Esophagus muscularis mucosa (tissue), 4 donors: ENCODE measurements around the gene ARHGAP15. TPM values are rescaled to one million over a fixed set of nuclear protein-coding genes. Genes with fewer than 3 reads are reported as not detected.
"Not testable (repeated sequence)": the region's sequence is repeated elsewhere in the genome, so short reads cannot be mapped to it uniquely, and the experiment has no call there.

ENCODE experiments used
- DNase-seq: peaks from one replicate; pipeline ENCODE4 v3.0.0-alpha.2; 2017; ENCODE audit errors: extremely low spot score
- H3K27ac ChIP-seq, 4 donors: fragments of 200-600 bp; sonication (generic); replicated peaks in 1 of 4; 1 replicate in 3 of 4; 2 replicates in 1 of 4; pipeline ENCODE4 v1.5.1; 2016 to 2019; ENCODE audit warnings: mild to moderate bottlenecking in 1 of 4
- H3K27me3 ChIP-seq, 4 donors: fragments of 200-600 bp; sonication (generic); one replicate each; pipeline versions ENCODE4 v1.5.1 to v1.6.0; 2016 to 2019
- H3K36me3 ChIP-seq, 4 donors: fragments of 200-600 bp; sonication (generic); one replicate each; pipeline ENCODE4 v1.5.1; 2016 to 2019
- H3K4me1 ChIP-seq, 4 donors: fragments of 200-600 bp; sonication (generic); one replicate each; pipeline ENCODE4 v1.5.1; 2016 to 2019
- H3K4me3 ChIP-seq, 4 donors: fragments of 200-600 bp; sonication (generic); 1 replicate in 2 of 4; 2 replicates in 2 of 4; pipeline ENCODE4 v1.5.1; 2016 to 2019; ENCODE audit warnings: mild to moderate bottlenecking in 4 of 4, moderate library complexity in 1 of 4
- H3K9me3 ChIP-seq, 4 donors: fragments of 200-600 bp; sonication (generic); 1 replicate in 3 of 4; 2 replicates in 1 of 4; pipeline ENCODE4 v1.5.1; 2016 to 2019
- EP300 ChIP-seq: sonication (generic); formaldehyde crosslinking; IDR thresholded peaks from one replicate; pipeline ENCODE4 v1.6.1; 2017; ENCODE audit warnings: antibody characterized with exemption
- POLR2A ChIP-seq: fragments of 450-650 bp; IDR thresholded peaks from one replicate; pipeline ENCODE4 v1.6.1; 2017; ENCODE audit warnings: antibody characterized with exemption, moderate library complexity, mild to moderate bottlenecking, low read depth
- POLR2AphosphoS5 ChIP-seq, 2 donors: sonication (generic); formaldehyde crosslinking; IDR thresholded peaks; one replicate each; pipeline ENCODE4 v1.6.1; 2017; ENCODE audit warnings: antibody characterized with exemption in 2 of 2
- WGBS: methylation state at CpG from one replicate; pipeline ENCODE4 v1.1.5; 2018; 5-methylcytosine and 5-hydroxymethylcytosine counted together
- intact Hi-C: fragments of 100-400 bp; cut with DNase I; formaldehyde crosslinking; loops from one replicate; pipeline ENCODE4 v1.15.1; 2023
- total RNA-seq, 4 donors: library from RNA; depleted of rRNA; stranded (reverse); fragments of >200 nt; gene quantifications; one replicate each; pipeline versions ENCODE4 v1.1.0 to v1.2.1, GENCODE V29; 2016
- TF ChIP-seq, protein P1 (sequence below), 3 experiments: fragments of 200-600 bp in 2 of 3; fragments of 450-650 bp in 1 of 3; sonication (generic) in 2 of 3; IDR thresholded peaks; one replicate each; pipeline ENCODE4 v1.5.1; 2017 to 2019; ENCODE audit warnings: antibody characterized with exemption in 3 of 3, mild to moderate bottlenecking in 2 of 3, moderate library complexity in 1 of 3

The ARHGAP15 gene
- total RNA-seq, 4 donors from 2014 or later = 5.4 to 13.3 (median 7.1) TPM

DNA sequence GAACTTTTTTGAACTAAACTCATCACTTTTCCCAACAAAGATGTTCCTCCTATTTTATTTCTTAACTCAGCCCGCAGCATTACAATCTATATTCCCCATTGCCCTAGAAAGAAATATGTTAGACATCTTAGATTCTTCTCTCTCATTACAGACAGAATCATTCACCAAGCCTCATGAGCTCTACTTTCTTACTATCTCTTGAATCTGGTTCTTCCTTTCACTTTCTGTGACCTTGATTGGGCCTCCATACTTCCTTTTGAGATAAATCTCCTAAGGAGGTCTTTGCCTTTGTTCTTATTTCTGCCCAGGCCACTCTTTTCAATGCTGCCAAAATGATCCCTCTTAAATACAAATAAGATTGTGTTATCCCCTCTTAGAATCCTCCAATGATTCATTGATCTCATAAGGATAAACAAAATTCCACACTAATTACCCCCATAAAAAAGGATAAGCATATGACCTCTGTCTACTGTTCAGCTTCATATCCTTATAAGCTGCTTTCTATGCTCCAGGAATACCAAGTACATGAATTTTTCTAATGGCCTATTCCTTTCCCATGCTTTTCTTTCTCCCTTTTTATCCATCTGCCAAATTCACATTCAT, 400.0 kb downstream of the ARHGAP15 start:
- no peaks in the 10 kb centered on the region for H3K27me3 ChIP-seq
- no peaks in the 10 kb centered on the region for H3K9me3 ChIP-seq
- TF ChIP-seq, protein P1, sequence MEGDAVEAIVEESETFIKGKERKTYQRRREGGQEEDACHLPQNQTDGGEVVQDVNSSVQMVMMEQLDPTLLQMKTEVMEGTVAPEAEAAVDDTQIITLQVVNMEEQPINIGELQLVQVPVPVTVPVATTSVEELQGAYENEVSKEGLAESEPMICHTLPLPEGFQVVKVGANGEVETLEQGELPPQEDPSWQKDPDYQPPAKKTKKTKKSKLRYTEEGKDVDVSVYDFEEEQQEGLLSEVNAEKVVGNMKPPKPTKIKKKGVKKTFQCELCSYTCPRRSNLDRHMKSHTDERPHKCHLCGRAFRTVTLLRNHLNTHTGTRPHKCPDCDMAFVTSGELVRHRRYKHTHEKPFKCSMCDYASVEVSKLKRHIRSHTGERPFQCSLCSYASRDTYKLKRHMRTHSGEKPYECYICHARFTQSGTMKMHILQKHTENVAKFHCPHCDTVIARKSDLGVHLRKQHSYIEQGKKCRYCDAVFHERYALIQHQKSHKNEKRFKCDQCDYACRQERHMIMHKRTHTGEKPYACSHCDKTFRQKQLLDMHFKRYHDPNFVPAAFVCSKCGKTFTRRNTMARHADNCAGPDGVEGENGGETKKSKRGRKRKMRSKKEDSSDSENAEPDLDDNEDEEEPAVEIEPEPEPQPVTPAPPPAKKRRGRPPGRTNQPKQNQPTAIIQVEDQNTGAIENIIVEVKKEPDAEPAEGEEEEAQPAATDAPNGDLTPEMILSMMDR (IDR thresholded peaks at IDR 0.05) = no peak
- no peak for TF ChIP-seq POLR2A
- no peak for TF ChIP-seq EP300
- TF ChIP-seq POLR2AphosphoS5 (IDR thresholded peaks at IDR 0.05) = no peak
- intact Hi-C loops = no loop called here
- H3K36me3 ChIP-seq = no peaks in the 10 kb centered on the region
- no peak for DNase-seq
- H3K27ac ChIP-seq = no peak overlapping the region
- H3K4me3 ChIP-seq = no peak overlapping the region
- 100% methylated on average over 1 of the region's 1 CpG for whole genome bisulfite sequencing
- peaks cover 2 to 22% (median 15%) of the 10 kb centered on the region in 4 donors for H3K4me1 ChIP-seq

DNA sequence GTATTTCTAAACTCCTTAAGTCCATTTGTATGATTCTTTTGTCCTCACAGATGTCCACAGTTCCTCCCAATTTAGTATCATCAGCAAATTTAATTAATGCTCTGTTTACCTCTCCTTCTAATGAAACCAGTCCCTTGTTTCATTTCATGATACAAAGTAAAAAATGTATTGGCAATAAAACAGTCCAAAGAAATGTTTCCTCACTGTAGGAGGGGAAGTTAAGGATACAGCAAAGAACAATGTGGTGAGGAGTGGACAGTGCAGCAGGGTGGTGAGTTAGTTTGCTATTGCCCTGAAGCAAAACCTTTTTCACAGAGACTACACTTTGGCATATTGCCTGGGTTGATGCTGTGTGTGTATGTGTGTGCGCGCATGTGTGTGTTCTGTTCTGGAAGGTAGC, 401.5 kb downstream of the ARHGAP15 start:
- TF ChIP-seq, protein P1 (IDR thresholded peaks at IDR 0.05) = no peak
- TF ChIP-seq POLR2A (no peak), EP300 (no peak), POLR2AphosphoS5 (IDR thresholded peaks at IDR 0.05) (no peak)
- H3K27ac ChIP-seq = no peak overlapping the region
- WGBS = 73% methylated on average over 2 of the region's 2 CpGs
- no peak for DNase-seq
- H3K4me3 ChIP-seq = no peak overlapping the region
- H3K9me3 ChIP-seq = no peaks in the 10 kb centered on the region
- H3K27me3 ChIP-seq = no peaks in the 10 kb centered on the region
- no peaks in the 10 kb centered on the region for H3K36me3 ChIP-seq
- intact Hi-C loops = no loop called here
- H3K4me1 ChIP-seq = peaks cover 0 to 8% (median 2%) of the 10 kb centered on the region in 4 donors

DNA sequence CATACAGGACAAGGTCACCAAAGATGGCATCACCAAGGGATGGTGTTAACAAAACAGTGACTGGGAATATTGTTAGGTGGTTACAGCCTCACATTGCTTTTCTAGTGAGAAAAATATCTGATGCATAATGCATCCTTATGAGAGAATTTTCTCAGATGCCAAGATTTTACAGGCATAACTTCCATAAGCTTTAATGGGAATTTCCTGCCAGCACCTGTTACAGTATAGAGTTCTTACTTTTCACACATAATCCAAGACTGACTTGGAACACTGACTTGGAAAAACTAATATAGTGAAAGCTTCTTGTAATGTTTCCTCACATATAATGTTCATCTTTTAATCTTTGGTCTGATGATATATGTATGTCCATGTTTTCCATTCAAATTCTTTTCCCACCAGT, 402.8 kb downstream of the ARHGAP15 start:
- no peak overlapping the region for H3K4me3 ChIP-seq
- TF ChIP-seq, protein P1 (IDR thresholded peaks at IDR 0.05) = no peak
- TF ChIP-seq POLR2A (no peak), EP300 (no peak), POLR2AphosphoS5 (IDR thresholded peaks at IDR 0.05) (no peak)
- no peak overlapping the region for H3K27ac ChIP-seq
- DNase-seq = no peak
- no peaks in the 10 kb centered on the region for H3K9me3 ChIP-seq
- no peaks in the 10 kb centered on the region for H3K36me3 ChIP-seq
- intact Hi-C loops = no loop called here
- H3K4me1 ChIP-seq = no peaks in the 10 kb centered on the region
- no peaks in the 10 kb centered on the region for H3K27me3 ChIP-seq

DNA sequence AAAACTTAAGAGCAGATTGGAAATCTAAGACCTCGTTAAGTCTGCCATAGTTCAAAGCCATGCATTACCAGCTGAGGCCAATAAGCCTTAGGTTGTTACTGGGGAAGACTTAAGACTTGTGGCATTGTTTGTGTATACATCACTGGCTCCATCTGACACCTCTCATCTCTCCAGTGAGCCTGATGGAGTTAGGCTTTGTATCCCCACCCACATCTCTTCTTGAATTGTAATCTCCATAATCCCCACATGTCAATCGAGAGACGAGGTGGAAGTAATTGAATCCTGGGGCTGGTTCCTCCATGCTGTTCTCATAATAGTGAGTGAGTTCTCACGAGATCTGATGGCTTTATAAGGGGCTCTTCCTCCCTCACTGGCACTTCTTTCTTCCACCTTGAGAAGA, 404.6 kb downstream of the ARHGAP15 start:
- Histone ChIP-seq H3K36me3 (no peaks in the 10 kb centered on the region), H3K27ac (no peak overlapping the region), H3K4me1 (no peaks in the 10 kb centered on the region), H3K9me3 (no peaks in the 10 kb centered on the region), H3K27me3 (no peaks in the 10 kb centered on the region), H3K4me3 (no peak overlapping the region)
- TF ChIP-seq EP300 (no peak), POLR2AphosphoS5 (IDR thresholded peaks at IDR 0.05) (no peak), POLR2A (no peak)
- TF ChIP-seq, protein P1 (IDR thresholded peaks at IDR 0.05) = no peak
- DNase-seq = no peak
- 82% methylated on average over 4 of the region's 4 CpGs for WGBS
- intact Hi-C loops = no loop called here

DNA sequence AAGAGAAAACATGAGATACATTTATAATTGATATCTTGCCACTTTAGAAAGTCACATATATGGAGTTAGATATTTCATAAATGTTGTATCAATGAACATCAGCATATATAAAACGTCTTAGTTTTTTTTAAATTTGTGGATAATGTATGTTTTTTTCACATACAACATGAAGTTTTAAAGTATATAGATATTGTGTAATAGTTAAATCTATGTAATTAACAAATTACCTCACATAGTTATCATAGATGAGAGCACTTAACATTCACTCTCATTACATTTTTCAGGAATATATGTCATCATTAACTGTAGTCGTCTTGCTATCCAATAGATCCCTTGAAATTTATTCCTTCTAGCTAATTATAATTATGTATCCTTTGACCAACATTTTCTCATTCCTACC, 406.6 kb downstream of the ARHGAP15 start:
- 86% methylated on average over 2 of the region's 2 CpGs for whole genome bisulfite sequencing
- Histone ChIP-seq H3K27me3 (no peaks in the 10 kb centered on the region), H3K4me1 (no peaks in the 10 kb centered on the region), H3K4me3 (no peak overlapping the region), H3K27ac (no peak overlapping the region), H3K36me3 (no peaks in the 10 kb centered on the region), H3K9me3 (no peaks in the 10 kb centered on the region)
- intact Hi-C loops = no loop called here
- no peak for DNase-seq
- TF ChIP-seq EP300 = no peak
- TF ChIP-seq, protein P1 (IDR thresholded peaks at IDR 0.05) = no peak

DNA sequence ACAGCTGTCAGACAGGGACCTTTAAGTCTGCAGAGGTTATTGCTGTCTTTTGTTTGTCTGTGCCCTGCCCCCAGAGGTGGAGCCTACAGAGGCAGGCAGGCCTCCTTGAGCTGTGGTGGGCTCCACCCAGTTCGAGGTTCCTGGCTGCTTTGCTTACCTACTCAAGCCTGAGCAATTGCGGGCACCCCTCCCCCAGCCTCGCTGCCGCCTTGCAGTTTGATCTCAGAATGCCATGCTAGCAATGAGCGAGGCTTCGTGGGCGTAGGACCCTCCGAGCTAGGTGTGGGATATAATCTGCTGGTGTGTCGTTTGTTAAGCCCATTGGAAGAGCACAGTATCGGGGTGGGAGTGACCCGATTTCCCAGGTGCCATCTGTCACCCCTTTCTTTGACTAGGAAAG, 412.7 kb downstream of the ARHGAP15 start:
- H3K4me3 ChIP-seq, H3K36me3 ChIP-seq, intact Hi-C loops, H3K9me3 ChIP-seq, H3K27ac ChIP-seq, H3K4me1 ChIP-seq, H3K27me3 ChIP-seq, DNase-seq: not testable (repeated sequence)
- 98% methylated on average over 10 of the region's 11 CpGs for WGBS
